GM19193 (cell line): ENCODE data around the gene DDX10.

ENCODE experiments used
- POLR2A ChIP-seq: IDR thresholded peaks from 4 replicates; pipeline ENCODE4 v1.6.1; 2011; ENCODE audit not compliant: insufficient read depth, insufficient read length; ENCODE audit errors: extremely low read depth

The DDX10 gene

DNA sequence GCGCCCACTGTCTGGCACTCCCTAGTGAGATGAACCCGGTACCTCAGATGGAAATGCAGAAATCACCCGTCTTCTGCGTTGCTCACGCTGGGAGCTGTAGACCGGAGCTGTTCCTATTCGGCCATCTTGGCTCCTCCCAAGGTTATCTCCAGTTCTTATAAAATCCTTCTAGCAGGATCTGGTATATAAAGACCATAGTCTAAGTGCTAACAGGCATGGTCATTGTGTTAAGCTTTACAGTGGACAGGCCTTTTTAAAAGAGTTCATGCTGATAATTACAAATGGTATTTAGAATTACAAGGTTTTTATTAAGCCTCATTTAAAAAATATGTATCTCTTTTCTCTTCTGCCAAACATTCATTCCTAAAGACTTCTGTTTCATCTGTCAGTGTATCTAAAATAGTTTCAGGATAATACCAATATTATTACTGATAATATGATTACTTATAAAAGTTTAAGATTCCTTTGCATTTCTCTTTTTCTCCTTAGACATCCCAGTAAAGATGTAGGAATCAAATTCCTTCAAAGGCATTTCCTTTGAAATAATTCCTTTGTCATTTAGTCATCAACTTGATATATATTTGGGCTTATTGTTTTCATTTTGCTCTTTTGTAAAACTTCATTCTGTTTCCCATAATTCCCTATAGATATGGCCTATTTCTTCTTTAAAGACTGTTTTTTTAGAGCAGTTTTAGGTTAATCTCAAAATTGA is 20.7 kb downstream of the DDX10 start:
- no peak for TF ChIP-seq POLR2A

DNA sequence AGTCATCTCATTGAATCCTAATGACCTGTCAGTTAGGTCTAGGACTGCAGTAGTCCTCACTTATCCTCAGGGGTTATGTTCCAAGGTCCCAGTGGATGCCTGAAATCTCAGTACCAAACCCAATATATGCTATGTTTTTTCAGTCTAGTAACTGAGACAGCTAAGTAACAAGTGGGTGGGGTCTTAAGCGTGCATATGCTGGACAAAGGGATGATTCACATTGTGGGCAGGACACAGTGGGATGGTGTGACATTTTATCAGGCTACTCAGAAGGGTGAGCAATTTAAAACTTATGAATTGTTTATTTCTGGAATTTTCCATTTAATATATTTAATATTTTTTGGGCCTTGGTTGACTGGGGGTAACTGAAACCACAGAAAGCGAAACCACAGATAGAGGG is 29.0 kb downstream of the DDX10 start:
- TF ChIP-seq POLR2A: no peak

DNA sequence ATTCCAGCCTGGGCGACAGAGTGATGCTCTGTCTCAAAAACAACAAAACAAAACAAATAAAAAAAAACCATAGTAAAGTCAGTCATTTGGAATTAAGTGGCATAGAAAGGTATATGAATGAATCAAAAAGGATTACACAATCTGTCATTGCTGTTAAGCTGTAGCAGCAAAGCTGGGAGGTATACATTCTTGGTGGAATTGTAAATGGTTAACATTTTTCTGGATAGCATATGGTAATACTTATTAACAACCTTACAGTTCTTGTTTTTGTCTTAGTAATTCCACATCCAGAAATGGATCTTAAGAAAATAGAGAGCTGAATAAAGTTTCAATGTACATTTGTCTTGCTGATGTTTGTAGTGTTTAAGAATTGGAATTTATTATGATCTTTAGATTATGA is 30.0 kb downstream of the DDX10 start:
- TF ChIP-seq POLR2A: no peak

DNA sequence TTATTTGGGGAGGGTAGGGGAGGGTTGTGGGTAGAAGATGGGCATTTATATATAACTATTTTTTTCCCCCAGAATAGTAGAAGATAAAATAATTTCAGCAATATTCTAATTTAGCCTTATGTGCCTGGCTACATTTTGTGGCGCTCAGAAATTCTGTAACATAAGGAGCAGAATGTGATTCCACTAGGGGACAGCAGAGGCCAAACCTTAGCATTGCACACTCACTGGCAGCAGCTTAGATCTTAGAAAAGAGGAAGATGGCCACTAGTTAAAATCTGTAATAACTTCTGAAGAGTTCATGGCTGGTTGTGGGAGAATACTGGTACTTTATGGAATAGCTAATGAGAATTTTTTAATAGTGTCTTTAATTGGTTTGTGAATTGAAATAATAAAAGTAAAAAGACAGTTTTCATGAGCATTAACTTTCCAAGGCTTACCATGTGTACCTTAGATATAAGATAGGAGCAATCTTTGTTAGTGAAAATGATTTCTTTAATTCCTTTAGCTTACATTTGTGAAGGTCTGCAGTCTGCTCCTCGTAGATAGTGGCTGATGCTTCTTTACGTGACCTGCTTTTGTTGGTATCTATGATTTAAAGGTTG is 33.1 kb downstream of the DDX10 start:
- TF ChIP-seq POLR2A: no peak

DNA sequence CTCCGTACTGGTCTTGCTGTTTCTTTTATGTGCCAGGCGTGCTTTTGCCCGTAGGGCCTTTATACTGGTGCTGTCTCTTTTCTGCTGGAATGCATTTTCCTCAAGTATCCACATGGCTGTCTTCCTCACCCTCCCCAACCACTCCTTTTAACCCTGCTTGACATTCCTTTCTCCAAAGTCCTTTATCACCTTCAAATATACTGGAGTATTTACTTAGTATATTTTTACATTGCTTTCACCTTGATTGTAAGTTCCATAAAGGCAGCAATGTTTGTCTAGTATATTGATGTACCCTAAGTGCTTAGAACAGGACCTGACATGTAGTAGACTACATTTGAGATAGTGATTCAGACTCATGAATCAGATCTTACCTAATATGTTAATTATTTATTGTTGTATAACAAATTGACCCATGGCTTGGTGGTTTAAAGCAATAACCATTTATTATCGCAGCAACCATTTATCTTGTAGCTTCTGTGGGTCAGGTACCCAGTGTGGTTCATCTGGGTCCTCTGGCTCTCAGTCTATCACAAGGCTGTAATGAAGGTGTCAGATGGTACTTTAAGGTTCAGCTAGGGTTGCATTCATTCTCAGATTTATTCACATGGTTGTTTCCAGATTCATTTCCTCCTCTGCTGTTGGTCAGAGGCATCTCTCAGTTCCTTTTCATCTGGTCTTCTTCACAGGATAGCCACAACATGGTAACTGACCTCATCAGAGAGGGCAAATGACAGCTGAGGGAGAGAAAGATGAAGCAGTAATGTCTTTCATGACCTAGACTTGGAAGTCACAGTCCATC is 34.2 kb downstream of the DDX10 start:
- TF ChIP-seq POLR2A: no peak

DNA sequence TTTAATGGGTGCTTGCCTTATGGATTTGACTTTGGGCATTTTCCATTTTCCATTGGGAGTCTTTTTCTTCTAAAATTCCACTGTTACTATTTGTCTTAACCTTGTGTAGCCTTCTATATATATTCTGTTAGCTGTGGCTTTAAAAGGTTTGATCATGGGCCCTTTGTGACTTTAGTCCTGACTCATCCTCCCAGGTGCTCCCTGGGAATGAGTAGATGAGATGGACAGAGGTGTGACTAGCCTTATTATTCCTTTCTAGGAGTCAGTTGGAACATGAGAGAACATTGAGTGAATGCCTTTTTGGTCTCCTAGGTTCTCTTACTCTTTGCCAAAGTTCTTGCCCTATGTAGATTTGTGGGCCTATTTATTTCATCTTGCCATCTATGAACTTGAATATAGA is 39.0 kb downstream of the DDX10 start:
- no peak for TF ChIP-seq POLR2A

DNA sequence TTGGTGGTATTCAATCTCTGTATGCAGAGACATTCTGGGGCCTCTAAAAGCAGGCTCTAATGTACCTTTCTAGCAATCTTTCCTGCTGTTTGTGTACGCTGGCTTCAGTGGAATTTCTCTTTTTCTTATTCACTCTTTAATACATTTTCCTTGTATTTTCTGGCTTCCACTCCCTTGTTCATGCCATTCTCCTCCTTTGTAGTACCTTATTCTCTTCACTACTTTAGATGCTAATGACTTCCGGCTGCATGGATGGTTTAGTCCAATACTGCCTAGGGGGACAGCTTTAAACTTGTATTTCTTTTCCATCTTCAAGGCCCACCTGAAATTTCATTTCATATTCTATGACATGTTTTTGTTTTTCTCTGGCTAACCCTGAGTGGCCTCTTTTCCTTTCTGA is 40.2 kb downstream of the DDX10 start:
- no peak for TF ChIP-seq POLR2A

DNA sequence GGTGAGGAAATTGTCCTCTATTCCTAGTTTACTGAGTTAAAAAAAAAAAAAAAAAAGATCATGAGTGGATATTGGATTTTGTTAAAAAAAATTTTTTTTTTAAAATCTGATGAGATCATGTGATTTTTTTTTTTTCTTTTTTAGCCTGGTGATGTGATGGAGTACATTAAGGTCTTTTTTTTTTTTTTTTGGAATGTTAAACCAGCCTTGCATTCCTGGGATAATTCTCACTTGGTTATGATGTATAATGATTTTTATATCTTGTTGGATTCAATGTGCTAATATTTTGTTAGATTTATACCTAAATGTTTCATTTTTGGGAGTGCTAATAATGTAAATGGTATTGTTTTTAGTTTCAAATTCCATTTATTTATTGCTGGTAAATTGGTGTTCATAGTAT is 43.3 kb downstream of the DDX10 start:
- no peak for TF ChIP-seq POLR2A

DNA sequence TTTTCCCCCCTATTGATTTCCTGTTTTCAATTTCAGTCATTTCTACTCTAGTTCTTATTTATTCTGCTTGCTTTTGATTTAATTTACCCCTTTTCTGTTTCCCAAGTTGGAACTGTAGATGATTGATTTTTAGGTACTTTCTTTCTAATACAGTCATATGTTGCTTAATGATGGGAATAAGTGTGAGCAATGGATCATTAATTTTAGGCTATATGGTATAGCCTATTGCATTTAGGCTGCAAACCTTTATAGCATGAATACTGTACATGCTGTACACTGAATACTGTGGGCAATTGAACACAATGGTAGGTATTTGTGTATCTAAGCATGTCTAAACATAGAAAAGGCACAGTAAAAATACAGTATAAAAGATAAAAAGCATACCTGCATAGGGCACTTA is 44.9 kb downstream of the DDX10 start:
- no peak for TF ChIP-seq POLR2A

DNA sequence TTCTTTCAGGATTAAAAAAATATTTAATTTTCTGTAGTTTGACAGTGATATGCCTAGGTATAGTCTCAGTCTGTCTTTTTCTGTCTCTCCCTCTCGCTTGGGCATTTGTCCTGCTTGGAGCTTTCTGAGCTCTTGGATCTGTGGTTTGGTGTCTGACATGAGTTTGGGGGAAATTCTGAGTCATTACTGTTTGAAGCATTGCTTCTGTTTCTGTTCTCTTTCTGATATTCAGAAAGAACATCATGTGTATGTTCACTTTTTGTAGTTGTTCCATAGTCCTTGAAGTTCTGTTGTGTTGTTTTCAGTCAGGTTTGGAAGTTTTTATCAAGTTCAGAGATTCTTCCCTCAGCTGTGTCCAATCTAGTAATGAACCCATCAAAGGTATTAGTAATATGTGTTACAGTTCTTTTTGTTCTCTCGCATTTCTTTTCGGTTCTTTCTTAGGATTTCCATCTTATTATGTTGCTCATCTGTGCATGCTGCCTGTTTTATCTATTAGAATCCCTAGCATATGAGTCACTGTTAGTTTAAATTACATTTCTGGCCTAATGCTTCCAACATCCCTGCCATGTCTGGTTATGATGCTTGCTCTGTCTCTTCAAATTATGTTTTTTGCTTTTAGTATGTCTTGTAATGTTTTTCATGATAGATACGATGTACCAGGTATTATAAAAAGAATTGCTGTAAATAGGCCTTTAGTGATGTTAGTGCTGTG is 48.4 kb downstream of the DDX10 start:
- TF ChIP-seq POLR2A: no peak

DNA sequence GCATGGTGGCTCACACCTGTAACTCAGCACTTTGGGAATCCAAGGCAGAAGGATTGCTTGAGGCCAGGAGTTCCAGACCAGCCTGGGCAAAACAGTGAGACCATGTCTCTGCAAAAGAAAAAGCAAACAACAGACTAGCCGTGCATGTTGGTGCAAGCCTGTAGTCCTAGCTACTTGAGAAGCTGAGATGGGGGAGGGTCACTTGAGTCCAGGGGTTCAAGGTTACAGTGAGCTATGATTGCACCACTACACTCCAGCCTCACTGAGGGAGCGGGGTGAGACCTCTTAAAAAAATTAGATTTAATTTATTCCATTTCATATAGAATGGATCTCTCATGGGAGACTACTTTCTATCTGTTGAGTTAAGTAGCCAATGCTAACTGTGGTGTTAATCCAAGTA is 50.4 kb downstream of the DDX10 start:
- no peak for TF ChIP-seq POLR2A

DNA sequence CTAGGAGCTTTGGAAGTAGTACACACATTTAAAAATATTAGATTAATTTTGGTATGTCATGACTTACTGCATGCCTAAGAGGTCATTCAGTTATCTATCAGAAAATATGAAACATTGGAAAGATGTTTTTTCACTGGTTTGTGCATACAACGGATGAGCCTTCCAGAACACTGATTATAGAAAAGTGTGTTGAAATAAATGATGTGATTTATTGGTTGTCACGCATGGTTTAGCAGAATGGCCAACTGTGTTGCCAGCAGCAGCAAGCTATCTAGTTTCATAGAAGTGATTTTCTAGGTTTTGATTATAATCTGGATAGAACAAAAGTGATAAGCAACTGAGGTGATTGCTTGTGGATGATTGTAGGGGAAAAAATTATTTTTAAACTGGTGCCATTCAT is 53.6 kb downstream of the DDX10 start:
- TF ChIP-seq POLR2A: no peak

DNA sequence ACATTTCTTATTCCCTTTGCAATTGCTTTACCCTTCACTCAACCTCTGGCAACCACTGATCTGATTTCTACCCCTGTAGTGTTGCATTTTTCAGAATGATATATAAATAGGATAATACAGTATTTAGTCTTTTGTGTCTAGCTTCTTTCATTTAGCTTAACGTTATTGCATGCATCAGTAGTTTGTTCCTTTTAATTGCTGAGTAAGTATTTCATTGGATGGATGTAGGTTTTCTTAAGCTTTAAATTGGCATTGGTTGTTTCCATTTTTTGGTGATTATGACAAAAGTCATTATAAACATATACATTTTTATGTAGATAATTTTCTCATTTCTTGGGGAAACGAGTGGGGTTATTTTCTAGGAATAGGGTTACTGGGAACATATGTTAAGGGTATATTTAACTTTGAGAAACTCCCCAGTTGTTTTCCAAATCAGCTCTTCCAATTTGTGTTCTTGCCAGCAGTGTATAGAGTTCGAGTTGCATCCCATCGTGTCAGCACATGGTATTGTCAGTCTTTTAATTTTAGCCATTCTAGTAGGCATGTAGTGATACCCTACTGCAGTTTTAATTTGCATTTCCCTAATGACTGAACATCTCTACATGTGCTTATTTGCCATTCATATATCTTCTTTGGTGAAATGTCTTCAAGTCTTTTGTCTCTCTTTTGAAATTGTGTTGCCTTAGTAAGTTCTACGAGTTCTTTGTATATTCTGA is 60.3 kb downstream of the DDX10 start:
- no peak for TF ChIP-seq POLR2A

DNA sequence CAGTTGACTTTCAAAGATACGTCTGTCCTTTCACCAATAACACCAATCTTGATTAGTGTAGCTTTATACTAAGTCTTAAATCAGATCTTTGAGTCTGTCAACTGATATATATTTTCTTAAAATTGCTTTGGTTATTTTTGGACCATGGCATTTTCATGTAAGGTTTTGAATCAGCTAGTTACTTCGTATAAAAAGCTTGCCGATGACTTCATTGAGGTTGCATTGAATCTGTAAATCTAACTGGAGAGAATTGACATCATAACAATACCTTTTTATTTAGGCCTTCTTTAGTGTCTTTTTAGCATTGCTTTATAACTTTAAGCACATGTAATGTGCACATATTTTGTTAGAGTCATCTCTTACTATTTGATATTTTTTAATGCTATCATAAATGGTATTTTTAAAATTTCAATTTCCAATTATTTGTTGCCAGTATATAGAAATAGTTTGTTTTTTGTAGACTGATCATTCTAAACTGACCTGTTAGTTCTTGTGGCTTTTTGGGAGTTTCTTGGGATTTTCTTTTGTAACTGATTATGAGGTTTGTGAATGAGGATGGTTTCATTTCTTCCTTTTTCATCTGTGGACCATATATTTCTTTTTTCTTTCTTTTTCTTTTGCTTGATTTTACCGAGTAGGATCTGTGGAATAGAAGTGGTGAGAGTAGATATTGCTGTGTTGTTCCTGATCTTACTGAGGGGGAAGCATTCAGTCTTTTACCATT is 61.4 kb downstream of the DDX10 start:
- no peak for TF ChIP-seq POLR2A
